ENCODE results near the gene PHPT1.
"Not testable (repeated sequence)": the region's sequence is repeated elsewhere in the genome, so short reads cannot be mapped to it uniquely, and the experiment has no call there.

Gene PHPT1

GRCh38 chr9:136835932-136836904 lies 13.0 kb upstream of the PHPT1 start:
- H3K4me3 ChIP-seq (ENCODE audit: low read length), result no peak overlapping the region
- no peak for DNase-seq (ENCODE audit: low read depth)
- no peak for TF ChIP-seq CTCF (conservative IDR thresholded peaks at IDR 0.05; ENCODE audit: low read length)

- no peak for DNase-seq (ENCODE audit: low read depth)
- TF ChIP-seq CTCF (conservative IDR thresholded peaks at IDR 0.05; ENCODE audit: low read length), result no peak
- H3K4me3 ChIP-seq (ENCODE audit: low read length), result no peak overlapping the region
These were observed 11.9 kb upstream of the PHPT1 start for GRCh38 chr9:136837146-136837855.

DNA sequence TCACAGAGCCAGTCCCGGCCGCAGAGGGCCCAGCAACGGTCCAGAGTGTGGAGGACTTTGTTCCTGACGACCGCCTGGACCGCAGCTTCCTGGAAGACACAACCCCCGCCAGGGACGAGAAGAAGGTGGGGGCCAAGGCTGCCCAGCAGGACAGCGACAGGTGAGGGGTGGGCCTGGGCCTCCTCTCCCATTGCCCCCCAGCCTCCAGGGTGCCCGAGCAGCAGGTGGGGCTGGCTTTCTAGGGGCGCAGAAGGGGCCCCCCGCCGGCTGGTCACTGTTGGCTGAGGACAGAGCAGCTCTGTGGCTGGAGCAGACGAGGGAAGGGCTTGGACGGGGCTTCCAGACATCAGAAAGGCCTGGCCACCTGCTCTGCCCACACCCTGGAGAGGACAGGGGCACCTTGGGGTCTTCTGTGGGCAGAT lies 11.3 kb upstream of the PHPT1 start:
- not testable (repeated sequence) for H3K4me3 ChIP-seq (ENCODE audit: low read length); DNase-seq (ENCODE audit: low read depth)

- no peak for TF ChIP-seq CTCF (conservative IDR thresholded peaks at IDR 0.05; ENCODE audit: low read length)
- H3K4me3 ChIP-seq (ENCODE audit: low read length), result no peak overlapping the region
- no peak for DNase-seq (ENCODE audit: low read depth)
These were observed 10.6 kb upstream of the PHPT1 start for GRCh38 chr9:136838314-136839228.

- no peak for DNase-seq (ENCODE audit: low read depth)
- no peak overlapping the region for H3K4me3 ChIP-seq (ENCODE audit: low read length)
- no peak for TF ChIP-seq CTCF (conservative IDR thresholded peaks at IDR 0.05; ENCODE audit: low read length)
These were observed 9.7 kb upstream of the PHPT1 start for GRCh38 chr9:136839229-136840139.

DNA sequence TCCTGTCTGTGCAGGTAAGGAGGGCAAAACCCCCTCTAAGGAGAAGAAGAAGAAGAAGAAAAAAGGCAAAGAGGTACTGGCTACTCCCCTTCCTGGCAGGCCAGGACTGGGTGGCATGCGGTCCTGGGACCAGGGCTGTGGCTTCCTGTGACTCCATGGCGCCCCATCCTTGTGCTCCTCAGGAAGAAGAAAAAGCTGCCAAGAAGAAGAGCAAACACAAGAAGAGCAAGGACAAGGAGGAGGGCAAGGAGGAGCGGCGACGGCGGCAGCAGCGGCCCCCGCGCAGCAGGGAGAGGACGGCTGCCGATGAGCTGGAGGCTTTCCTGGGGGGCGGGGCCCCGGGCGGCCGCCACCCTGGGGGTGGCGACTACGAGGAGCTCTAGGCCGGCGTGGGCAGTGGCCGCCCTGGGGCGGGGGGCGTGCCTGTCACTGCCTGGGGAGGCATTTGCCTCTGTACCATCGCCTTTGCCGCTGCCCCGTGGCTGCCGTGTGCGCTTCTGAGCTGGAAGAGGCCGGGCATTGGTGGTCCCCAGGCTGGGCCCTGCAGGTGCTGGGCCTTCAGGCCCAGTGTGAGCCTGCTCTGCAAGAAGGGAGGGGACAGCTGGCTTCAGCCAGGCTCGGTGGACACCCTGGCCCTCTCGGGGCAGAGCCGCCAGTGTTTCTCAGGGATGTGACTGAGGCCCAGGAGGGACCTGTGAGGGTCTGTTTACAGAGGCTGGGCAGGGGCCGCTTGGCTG lies 8.9 kb upstream of the PHPT1 start:
- no peak for TF ChIP-seq CTCF (conservative IDR thresholded peaks at IDR 0.05; ENCODE audit: low read length)

More for the DNA sequence above, 8.9 kb upstream of the PHPT1 start:
- H3K4me3 ChIP-seq (ENCODE audit: low read length), result no peak overlapping the region
- no peak for DNase-seq (ENCODE audit: low read depth)
